Left renal pelvis (tissue), 4 donors: ENCODE measurements around the gene ANO8. TPM values are rescaled to one million over a fixed set of nuclear protein-coding genes. Genes with fewer than 3 reads are reported as not detected.
A peak's percentile ranks its signal among the peaks of the same experiment; 100 is the strongest.

Experiments
- DNase-seq, 4 donors: peaks; one replicate each; pipeline ENCODE4 v3.0.0-alpha.2; 2013; ENCODE audit warnings: low read depth in 4 of 4, low spot score in 3 of 4
- polyA plus RNA-seq, 4 donors: library from polyadenylated mRNA; unstranded; fragments of 120-200 nt; gene quantifications; one replicate each; pipeline ENCODE4 v1.2.1, GENCODE V29; 2013; ENCODE audit not compliant: insufficient read length in 4 of 4

The ANO8 gene
- polyA plus RNA-seq, 4 donors, result 7.5 to 19.8 (median 13.6) TPM

DNA sequence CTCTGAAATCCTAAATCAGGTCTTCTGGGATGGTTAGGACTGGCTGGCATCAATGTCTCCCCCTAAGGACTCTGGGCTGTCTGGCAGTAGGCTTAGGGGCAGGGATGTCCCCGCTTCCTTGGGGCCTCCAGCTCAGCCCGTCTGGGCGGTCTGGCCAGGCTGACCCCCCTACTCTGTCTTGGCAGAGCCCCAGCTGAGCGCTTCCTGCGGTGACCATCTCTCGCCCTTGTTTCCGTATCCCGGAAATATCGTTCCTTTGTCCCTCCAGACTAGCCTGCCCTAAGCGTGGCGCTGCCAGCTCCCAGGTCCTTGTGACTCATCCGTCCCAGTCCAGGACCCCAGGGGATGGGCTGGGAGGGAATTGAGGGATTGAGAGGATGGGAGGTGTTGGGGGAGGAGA is 14.0 kb upstream of the ANO8 start:
- DNase-seq, result peak in 1 of 4 donors; percentile 47

DNA sequence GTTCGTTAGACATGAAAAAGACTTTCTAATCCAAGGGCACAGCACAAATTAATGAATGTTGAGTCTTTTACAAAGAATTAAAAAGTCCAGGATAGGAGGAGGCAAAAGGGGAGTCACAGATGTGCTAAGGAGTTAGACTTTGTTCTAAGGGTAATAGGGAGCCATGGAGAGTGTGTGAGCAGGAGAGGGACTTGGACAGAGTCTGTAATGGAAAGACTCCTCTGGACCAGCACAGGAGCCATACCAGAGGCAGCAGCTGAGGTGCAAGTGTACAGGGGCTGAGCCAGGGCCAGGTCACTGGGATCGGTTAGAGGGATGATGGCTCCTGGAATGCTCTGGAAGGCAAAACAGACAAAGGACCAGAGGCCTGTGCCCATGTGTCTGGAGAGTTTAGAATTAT is 13.2 kb upstream of the ANO8 start:
- DNase-seq, result no peak

- DNase-seq, result no peak
Measured at GRCh38 chr19:17347361-17347760, 12.7 kb upstream of the ANO8 start.

- DNase-seq, result no peak
Measured at GRCh38 chr19:17346109-17346671, 11.5 kb upstream of the ANO8 start.

GRCh38 chr19:17341845-17342244 is 7.2 kb upstream of the ANO8 start:
- no peak for DNase-seq

DNA sequence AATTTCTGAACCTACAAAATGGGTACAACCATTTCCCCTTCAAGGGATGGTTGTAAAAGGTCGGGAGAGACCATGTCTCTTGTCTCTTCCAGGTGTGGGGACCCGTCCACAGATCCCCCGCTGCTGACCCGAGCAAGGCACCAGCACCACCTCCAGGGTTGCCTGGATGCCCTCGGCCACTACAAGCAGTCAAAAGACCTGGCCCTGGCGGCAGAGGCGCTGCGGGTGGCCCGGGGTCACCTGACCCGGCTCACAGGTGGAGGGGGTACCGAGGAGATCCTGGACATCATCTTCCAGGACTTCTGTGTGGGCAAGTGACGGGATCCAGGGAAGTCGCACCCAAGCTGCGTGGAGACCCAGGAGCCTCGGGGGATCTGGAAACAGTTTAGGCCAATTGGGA is 6.7 kb upstream of the ANO8 start:
- no peak for DNase-seq

DNA sequence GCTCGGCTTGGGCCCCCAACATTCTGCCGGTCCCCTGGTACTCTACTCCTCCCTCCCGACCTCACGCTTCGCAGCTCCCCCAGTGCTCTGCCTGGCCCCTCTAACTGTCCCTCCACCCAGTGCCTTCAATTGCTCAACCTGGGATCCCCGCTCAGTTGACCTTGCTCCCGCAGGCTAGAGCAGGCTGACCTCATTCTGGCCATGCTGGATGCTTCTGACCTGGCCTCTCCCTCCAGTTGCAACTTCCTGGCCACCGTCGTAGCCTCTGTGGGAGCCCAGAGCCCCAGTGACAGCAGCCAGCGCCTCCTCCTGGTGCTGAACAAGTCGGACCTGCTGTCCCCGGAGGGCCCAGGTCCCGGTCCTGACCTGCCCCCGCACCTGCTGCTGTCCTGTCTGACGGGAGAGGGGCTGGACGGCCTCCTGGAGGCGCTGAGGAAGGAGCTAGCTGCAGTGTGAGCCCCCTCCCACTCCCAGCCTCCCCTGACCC is 6.3 kb upstream of the ANO8 start:
- DNase-seq, result no peak

GRCh38 chr19:17340302-17340870 is 5.7 kb upstream of the ANO8 start:
- no peak for DNase-seq

- no peak for DNase-seq
Measured at GRCh38 chr19:17339088-17339741, 4.6 kb upstream of the ANO8 start.

- DNase-seq, result no peak
Measured at GRCh38 chr19:17338433-17339078, 3.9 kb upstream of the ANO8 start.

- DNase-seq, result no peak
Measured at GRCh38 chr19:17337675-17338432, 3.2 kb upstream of the ANO8 start.

- DNase-seq, result peak; percentile 89 to 99 (median 95)
Measured at GRCh38 chr19:17336872-17337674, 2.4 kb upstream of the ANO8 start, which contains the start of gene GTPBP3. Gene GTPBP3 (plus strand): TSS chr19:17337553. CDS start chr19:17337612, 59 bp downstream.

DNA sequence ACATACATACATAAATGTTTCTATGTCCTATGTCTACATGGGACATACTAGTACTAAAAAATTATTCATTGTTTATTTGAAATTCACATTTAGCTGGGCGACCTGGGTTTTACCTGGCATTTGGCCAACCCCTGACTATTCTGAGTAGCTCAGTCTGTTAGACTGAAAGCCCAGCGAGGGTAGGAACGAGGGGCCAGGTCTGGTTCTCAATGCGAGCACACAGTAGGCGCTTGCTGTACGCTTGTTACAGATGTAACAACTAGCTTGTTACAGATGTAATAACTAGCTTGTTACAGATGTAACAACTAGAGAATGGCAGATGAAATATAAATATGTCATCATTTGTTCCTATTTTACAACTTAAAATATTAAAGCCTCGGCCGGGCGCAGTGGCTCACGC is 920 bp upstream of the ANO8 start:
- no peak for DNase-seq

DNA sequence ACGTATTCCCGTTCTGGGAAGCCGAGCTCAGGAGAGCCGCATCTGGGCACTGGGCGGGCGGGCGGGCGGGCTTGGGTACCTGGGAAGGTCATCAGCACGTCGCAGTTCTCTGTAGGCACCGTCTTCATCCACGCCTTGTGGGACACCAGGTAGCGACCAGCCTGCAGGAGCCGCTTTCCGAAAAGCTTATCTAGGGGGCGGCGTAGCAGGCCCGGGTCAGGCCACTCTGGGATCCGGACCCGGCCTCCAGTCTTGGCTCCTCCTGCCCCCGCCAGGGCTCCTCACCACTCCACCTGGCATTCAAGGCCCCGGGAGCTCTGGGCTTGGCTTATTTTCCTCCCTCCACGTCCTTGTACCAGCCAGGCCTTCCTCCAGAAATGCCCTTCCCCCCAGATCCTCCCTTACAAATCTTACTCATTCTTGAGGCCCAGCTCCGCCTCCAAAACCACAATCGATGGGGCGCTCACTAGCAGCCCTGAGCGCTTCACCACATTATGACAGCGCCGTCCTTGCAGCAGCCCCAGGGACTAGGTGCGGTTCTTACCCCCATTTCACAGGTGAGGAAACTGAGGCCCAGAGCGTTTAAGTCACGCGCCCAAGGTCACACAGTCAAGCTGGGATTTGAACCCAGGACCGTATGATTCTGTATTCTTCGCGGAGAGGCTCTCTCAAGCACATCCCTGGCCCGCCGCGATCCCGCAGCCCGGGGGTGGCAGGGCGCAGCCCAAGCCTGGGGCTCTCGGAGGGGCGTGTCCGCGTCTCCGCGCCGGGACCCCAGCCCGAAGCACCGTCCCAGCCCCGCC is 843 bp downstream of the ANO8 start:
- DNase-seq, result no peak

GRCh38 chr19:17332677-17333581 is 1.7 kb downstream of the ANO8 start:
- no peak for DNase-seq

DNA sequence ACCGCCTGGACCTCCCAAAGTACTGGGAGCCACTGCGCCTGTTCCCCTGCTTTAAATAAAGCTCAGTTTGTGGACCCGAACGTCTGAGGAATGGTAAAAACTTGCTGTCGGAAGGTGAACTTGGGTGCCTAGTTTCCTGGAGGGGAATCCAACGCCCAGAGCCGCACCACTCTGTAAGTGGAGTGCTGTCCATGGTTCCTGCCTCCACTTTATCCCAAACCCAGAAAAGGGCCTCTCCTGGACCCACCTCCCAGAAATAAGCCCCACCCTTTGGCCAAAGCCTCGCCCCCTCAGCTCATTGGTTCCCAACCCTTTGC is 2.3 kb downstream of the ANO8 start:
- DNase-seq, result no peak

- no peak for DNase-seq
Measured at GRCh38 chr19:17331045-17331558, 3.6 kb downstream of the ANO8 start.
